Neural cell (in vitro differentiated cells): ENCODE measurements around the gene RAB18. TPM values are rescaled to one million over a fixed set of nuclear protein-coding genes. Genes with fewer than 3 reads are reported as not detected.

Experiments used
- H2AFZ ChIP-seq: fragments of 200-600, 300-800 bp; sonication (generic), shearing (Covaris generic); 2 replicates; pipeline ENCODE4 v1.6.0; 2014; ENCODE audit warnings: low read depth, mild to moderate bottlenecking, antibody characterized with exemption, low read length, moderate library complexity
- H3F3A ChIP-seq: fragments of 200-600 bp; shearing (Covaris generic); 2 replicates; pipeline ENCODE4 v1.6.1; 2016; ENCODE audit warnings: mild to moderate bottlenecking, moderate library complexity, mixed read lengths, antibody characterized with exemption, low read length; ENCODE audit not compliant: insufficient read depth, poor library complexity, severe bottlenecking
- H3K27ac ChIP-seq: fragments of 200-600, 300-800 bp; sonication (generic), shearing (Covaris generic); 2 replicates; pipeline ENCODE4 v1.5.1; 2014; ENCODE audit warnings: mild to moderate bottlenecking, low read length, moderate library complexity
- H3K27me3 ChIP-seq: fragments of 300-800, 200-600 bp; sonication (generic), shearing (Covaris generic); 2 replicates; pipeline ENCODE4 v1.6.0; 2014; ENCODE audit warnings: mild to moderate bottlenecking, low read depth, low read length, moderate library complexity; ENCODE audit not compliant: insufficient read depth
- H3K36me3 ChIP-seq: fragments of 300-800, 200-600 bp; sonication (generic), shearing (Covaris generic); 2 replicates; pipeline ENCODE4 v1.5.1; 2014; ENCODE audit warnings: mild to moderate bottlenecking, antibody characterized with exemption, low read length, moderate library complexity; ENCODE audit not compliant: insufficient read depth
- H3K4me2 ChIP-seq: fragments of 300-800, 200-600 bp; sonication (generic), shearing (Covaris generic); 2 replicates; pipeline ENCODE4 v1.6.0; 2014; ENCODE audit warnings: mild to moderate bottlenecking, low read length
- H3K4me3 ChIP-seq: fragments of 300-800, 200-600 bp; sonication (generic), shearing (Covaris generic); 2 replicates; pipeline ENCODE4 v1.5.1; 2014; ENCODE audit warnings: mild to moderate bottlenecking, low read length, moderate library complexity
- H3K79me2 ChIP-seq: fragments of 200-600 bp; shearing (Covaris generic); replicated peaks from 2 replicates; pipeline ENCODE4 v1.6.0; 2014; ENCODE audit warnings: mild to moderate bottlenecking, low read length, moderate library complexity; ENCODE audit not compliant: insufficient read depth
- H3K9ac ChIP-seq: fragments of 300-800, 200-600 bp; sonication (generic), shearing (Covaris generic); 2 replicates; pipeline ENCODE4 v1.6.1; 2016; ENCODE audit warnings: mild to moderate bottlenecking, low read length, mixed read lengths
- H3K9me2 ChIP-seq: fragments of 200-600 bp; shearing (Covaris generic); 2 replicates; pipeline ENCODE4 v1.6.1; 2016; ENCODE audit warnings: mild to moderate bottlenecking, low read length, mixed read lengths; ENCODE audit not compliant: insufficient read depth
- H3K9me3 ChIP-seq: fragments of 200-600, 300-800 bp; sonication (generic), shearing (Covaris generic); 2 replicates; pipeline ENCODE4 v1.6.1; 2016; ENCODE audit warnings: mild to moderate bottlenecking, mixed run types, low read length, moderate library complexity, mixed read lengths
- H4K20me1 ChIP-seq: fragments of 200-600 bp; shearing (Covaris generic); 2 replicates; pipeline ENCODE4 v1.6.1; 2016; ENCODE audit warnings: mild to moderate bottlenecking, mixed run types; ENCODE audit not compliant: insufficient read depth
- CTCF ChIP-seq: fragments of 450-650 bp; IDR thresholded peaks from 2 replicates; pipeline ENCODE4 v1.5.1; 2014; ENCODE audit warnings: antibody characterized with exemption, mild to moderate bottlenecking, moderate library complexity; ENCODE audit not compliant: poor library complexity, severe bottlenecking
- EP300 ChIP-seq: fragments of 450-650 bp; conservative IDR thresholded peaks from 2 replicates; pipeline ENCODE4 v1.6.1; 2014; ENCODE audit warnings: antibody characterized with exemption, mild to moderate bottlenecking, moderate library complexity; ENCODE audit not compliant: poor library complexity, severe bottlenecking
- EZH2 ChIP-seq: fragments of 200-600, 300-800 bp; shearing (Covaris generic), sonication (generic); IDR thresholded peaks from 2 replicates; pipeline ENCODE4 v1.6.1; 2014; ENCODE audit warnings: antibody characterized with exemption, low read length, borderline replicate concordance, mild to moderate bottlenecking; ENCODE audit not compliant: insufficient read depth, poor library complexity, severe bottlenecking
- MXI1 ChIP-seq: fragments of 450-650 bp; conservative IDR thresholded peaks from 2 replicates; pipeline ENCODE4 v1.6.1; 2014; ENCODE audit warnings: antibody characterized with exemption, mild to moderate bottlenecking; ENCODE audit not compliant: poor library complexity, severe bottlenecking
- POLR2AphosphoS5 ChIP-seq: IDR thresholded peaks from 2 replicates; pipeline ENCODE4 v1.6.1; 2012
- RAD21 ChIP-seq: fragments of 450-650 bp; conservative IDR thresholded peaks from 2 replicates; pipeline ENCODE4 v1.6.1; 2014; ENCODE audit warnings: antibody characterized with exemption, mild to moderate bottlenecking, moderate library complexity
- REST ChIP-seq: IDR thresholded peaks from 2 replicates; pipeline ENCODE4 v1.6.1; 2012; ENCODE audit warnings: borderline replicate concordance
- SMC3 ChIP-seq: fragments of 450-650 bp; conservative IDR thresholded peaks from 2 replicates; pipeline ENCODE4 v1.6.1; 2014; ENCODE audit warnings: antibody characterized with exemption, mild to moderate bottlenecking, moderate library complexity; ENCODE audit not compliant: poor library complexity
- TAF1 ChIP-seq: IDR thresholded peaks from 2 replicates; pipeline ENCODE4 v1.6.1; 2012; ENCODE audit warnings: low read depth
- polyA plus RNA-seq: library from polyadenylated mRNA; depleted of rRNA; stranded (reverse); fragments of >200 nt; gene quantifications from 2 replicates; pipeline ENCODE4 v1.2.3, GENCODE V29; 2014

RAB18 gene
- polyA plus RNA-seq, 1 donor from 2014 or later, result 122 TPM

GRCh38 chr10:27500096-27500495, 4.0 kb upstream of the RAB18 start:
- H3F3A ChIP-seq, result no peaks in the 10 kb centered on the region
- H2AFZ ChIP-seq, result no peak overlapping the region
- H3K4me3 ChIP-seq, result no peak overlapping the region
- no peaks in the 10 kb centered on the region for H3K27me3 ChIP-seq
- H3K9ac ChIP-seq, result no peak overlapping the region
- no peaks in the 10 kb centered on the region for H3K36me3 ChIP-seq
- no peaks in the 10 kb centered on the region for H3K9me2 ChIP-seq
- peaks cover 6% of the 10 kb centered on the region for H3K79me2 ChIP-seq
- H4K20me1 ChIP-seq, result no peaks in the 10 kb centered on the region
- no peak overlapping the region for H3K27ac ChIP-seq
- TF ChIP-seq SMC3, result no peak
- no peak for TF ChIP-seq EZH2
- no peak for TF ChIP-seq REST
- TF ChIP-seq EP300, result no peak
- no peak for TF ChIP-seq POLR2AphosphoS5
- no peak for TF ChIP-seq MXI1
- no peak for TF ChIP-seq CTCF
- no peak for TF ChIP-seq RAD21
- no peak for TF ChIP-seq TAF1
- H3K4me2 ChIP-seq, result no peak overlapping the region
- H3K9me3 ChIP-seq, result no peaks in the 10 kb centered on the region

- Histone ChIP-seq H3K79me2 (peaks cover 14% of the 10 kb centered on the region), H2AFZ (no peak overlapping the region), H3K4me2 (no peak overlapping the region), H3K4me3 (no peak overlapping the region), H3K9ac (no peak overlapping the region), H3K27ac (no peak overlapping the region), H4K20me1 (no peaks in the 10 kb centered on the region), H3K9me2 (no peaks in the 10 kb centered on the region), H3F3A (no peaks in the 10 kb centered on the region), H3K9me3 (no peaks in the 10 kb centered on the region), H3K36me3 (no peaks in the 10 kb centered on the region), H3K27me3 (no peaks in the 10 kb centered on the region)
- TF ChIP-seq EZH2, result no peak
These were observed 3.2 kb upstream of the RAB18 start for GRCh38 chr10:27500886-27501285.

GRCh38 chr10:27503498-27504006, 552 bp upstream of the RAB18 start:
- Histone ChIP-seq H3F3A (no peaks in the 10 kb centered on the region), H3K9me2 (no peaks in the 10 kb centered on the region), H3K9me3 (no peaks in the 10 kb centered on the region), H3K4me3 (peak overlapping the region; percentile 83), H4K20me1 (no peaks in the 10 kb centered on the region), H3K9ac (peak overlapping the region; percentile 58), H3K36me3 (no peaks in the 10 kb centered on the region), H2AFZ (peak overlapping the region; percentile 90), H3K27ac (peak overlapping the region; percentile 74), H3K27me3 (no peaks in the 10 kb centered on the region), H3K4me2 (peak overlapping the region; percentile 66), H3K79me2 (peaks cover 41% of the 10 kb centered on the region)
- TF ChIP-seq RAD21, result no peak
- TF ChIP-seq SMC3, result no peak
- no peak for TF ChIP-seq EZH2
- no peak for TF ChIP-seq EP300
- no peak for TF ChIP-seq CTCF
- no peak for TF ChIP-seq REST
- no peak for TF ChIP-seq POLR2AphosphoS5
- no peak for TF ChIP-seq MXI1
- TF ChIP-seq TAF1, result no peak
